Measurements from ENCODE around the gene DTX4. TPM values are rescaled to one million over a fixed set of nuclear protein-coding genes. Genes with fewer than 3 reads are reported as not detected.

The DTX4 gene
- total and polyA plus RNA-seq, 3 donors from 2014 or later, result 4.5 to 10.2 (median 6.1) TPM

DNA sequence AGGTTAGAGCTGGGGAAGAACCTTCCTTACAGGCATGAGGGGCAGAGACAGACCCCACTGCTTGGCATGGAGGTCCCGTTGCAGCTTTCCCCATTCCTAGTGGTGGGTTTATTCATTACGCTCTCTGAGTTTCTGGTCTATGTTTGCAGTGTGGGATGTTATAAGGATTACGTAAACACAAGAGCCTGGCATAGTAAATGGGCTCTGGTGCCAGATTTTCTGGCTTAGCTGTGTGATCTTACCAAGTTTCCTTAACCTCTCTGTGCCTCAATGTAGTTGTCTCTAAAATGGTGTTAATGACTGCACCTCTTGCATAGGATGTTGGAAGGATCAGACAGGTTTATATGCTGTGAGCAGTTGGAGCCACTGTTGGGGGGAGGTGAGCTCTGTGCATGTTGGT lies 15.1 kb downstream of the DTX4 start:
- intact Hi-C loops (cut with DNase I; ENCODE audit: low total_unique reads), result no loop called here
- H3K36me3 ChIP-seq (ENCODE audit: low read depth, missing control alignments), result no peaks in the 10 kb centered on the region
- no peaks in the 10 kb centered on the region for H3K27me3 ChIP-seq
- WGBS, 2 donors, result 96 to 97% methylated on average over 3 of the region's 3 CpGs
- H3K4me1 ChIP-seq, result peaks cover 13% of the 10 kb centered on the region
- H3K27ac ChIP-seq, result no peak overlapping the region
- no peaks in the 10 kb centered on the region for H3K9me3 ChIP-seq
- TF ChIP-seq, protein P1, sequence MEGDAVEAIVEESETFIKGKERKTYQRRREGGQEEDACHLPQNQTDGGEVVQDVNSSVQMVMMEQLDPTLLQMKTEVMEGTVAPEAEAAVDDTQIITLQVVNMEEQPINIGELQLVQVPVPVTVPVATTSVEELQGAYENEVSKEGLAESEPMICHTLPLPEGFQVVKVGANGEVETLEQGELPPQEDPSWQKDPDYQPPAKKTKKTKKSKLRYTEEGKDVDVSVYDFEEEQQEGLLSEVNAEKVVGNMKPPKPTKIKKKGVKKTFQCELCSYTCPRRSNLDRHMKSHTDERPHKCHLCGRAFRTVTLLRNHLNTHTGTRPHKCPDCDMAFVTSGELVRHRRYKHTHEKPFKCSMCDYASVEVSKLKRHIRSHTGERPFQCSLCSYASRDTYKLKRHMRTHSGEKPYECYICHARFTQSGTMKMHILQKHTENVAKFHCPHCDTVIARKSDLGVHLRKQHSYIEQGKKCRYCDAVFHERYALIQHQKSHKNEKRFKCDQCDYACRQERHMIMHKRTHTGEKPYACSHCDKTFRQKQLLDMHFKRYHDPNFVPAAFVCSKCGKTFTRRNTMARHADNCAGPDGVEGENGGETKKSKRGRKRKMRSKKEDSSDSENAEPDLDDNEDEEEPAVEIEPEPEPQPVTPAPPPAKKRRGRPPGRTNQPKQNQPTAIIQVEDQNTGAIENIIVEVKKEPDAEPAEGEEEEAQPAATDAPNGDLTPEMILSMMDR (IDR thresholded peaks at IDR 0.05), result no peak
- TF ChIP-seq POLR2A (IDR thresholded peaks at IDR 0.05), result no peak
- DNase-seq, result no peak
- H3K4me3 ChIP-seq, result no peak overlapping the region

DNA sequence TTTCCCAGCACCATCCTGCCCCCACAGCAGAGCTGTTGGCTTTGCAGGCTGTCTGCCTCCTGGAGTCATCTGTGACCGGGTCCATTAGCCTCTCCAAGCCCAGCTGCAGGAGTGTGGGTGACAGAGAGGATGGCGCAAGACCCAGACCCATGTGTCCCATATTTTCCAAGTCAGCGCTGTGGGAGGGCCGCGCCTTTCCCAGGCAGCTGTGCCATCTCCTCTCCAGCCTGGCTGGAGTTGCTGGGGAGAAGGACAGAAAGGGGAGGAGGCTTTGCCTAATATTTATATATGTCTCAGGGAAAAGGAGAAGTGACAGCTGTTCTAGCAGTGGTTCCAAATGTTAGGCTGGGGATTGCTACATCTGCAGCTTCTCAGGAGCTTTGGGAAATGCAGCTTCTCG lies 15.7 kb downstream of the DTX4 start:
- H3K27me3 ChIP-seq, result no peaks in the 10 kb centered on the region
- no peak for DNase-seq
- no peak overlapping the region for H3K27ac ChIP-seq
- intact Hi-C loops (cut with DNase I; ENCODE audit: low total_unique reads), result no loop called here
- 81 to 88% methylated on average over 6 of the region's 6 CpGs for WGBS, 2 donors
- H3K4me3 ChIP-seq, result no peak overlapping the region
- TF ChIP-seq, protein P1 (IDR thresholded peaks at IDR 0.05), result no peak
- no peak for TF ChIP-seq POLR2A (IDR thresholded peaks at IDR 0.05)
- no peaks in the 10 kb centered on the region for H3K36me3 ChIP-seq (ENCODE audit: low read depth, missing control alignments)
- peaks cover 13% of the 10 kb centered on the region for H3K4me1 ChIP-seq
- no peaks in the 10 kb centered on the region for H3K9me3 ChIP-seq

DNA sequence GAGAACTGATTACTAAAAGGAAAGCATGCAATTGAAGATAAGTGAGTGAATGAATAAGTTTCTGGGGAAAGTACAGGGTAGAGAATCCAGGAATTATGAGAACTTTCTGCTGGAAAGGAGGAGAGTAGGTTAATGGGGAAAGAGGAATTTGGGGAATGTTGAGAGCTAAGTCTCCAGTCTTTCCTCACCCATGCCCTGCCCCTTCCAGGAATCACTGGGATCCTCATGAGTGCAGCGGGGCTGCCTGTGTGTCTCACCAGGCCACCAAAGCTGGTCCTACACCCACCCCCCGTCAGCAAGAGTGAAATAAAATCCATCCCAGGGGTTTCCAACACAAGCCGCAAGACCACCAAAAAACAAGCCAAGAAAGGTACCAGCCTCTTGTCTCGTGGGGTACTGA lies 17.0 kb downstream of the DTX4 start:
- Histone ChIP-seq H3K4me1 (peaks cover 13% of the 10 kb centered on the region), H3K9me3 (no peaks in the 10 kb centered on the region), H3K27me3 (no peaks in the 10 kb centered on the region), H3K36me3 (ENCODE audit: low read depth, missing control alignments) (no peaks in the 10 kb centered on the region), H3K4me3 (no peak overlapping the region), H3K27ac (no peak overlapping the region)
- WGBS, 2 donors, result 91 to 93% methylated on average over 4 of the region's 4 CpGs
- DNase-seq, result no peak
- TF ChIP-seq, protein P1 (IDR thresholded peaks at IDR 0.05), result no peak
- no peak for TF ChIP-seq POLR2A (IDR thresholded peaks at IDR 0.05)
- intact Hi-C loops (cut with DNase I; ENCODE audit: low total_unique reads), result no loop called here

DNA sequence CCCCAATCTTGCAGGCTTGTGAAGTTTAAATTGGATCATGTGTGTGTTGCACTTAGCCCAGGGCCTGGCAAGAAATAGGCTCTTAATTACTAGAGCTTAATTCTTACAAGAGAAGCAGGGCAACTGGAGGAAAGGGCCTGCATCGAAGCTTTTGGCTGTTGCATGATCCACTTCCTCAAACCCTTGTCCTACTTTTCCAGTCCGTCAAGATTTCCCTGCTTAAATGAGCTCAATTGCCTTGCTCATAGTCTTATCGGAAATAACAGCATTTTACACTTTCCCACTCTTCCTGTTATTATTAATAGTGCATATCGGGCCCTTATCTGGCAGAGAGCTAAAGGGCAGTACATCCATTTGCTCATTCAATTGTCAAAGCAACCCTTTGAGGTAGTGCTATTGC lies 18.1 kb downstream of the DTX4 start:
- no peak for TF ChIP-seq POLR2A (IDR thresholded peaks at IDR 0.05)
- TF ChIP-seq, protein P1 (IDR thresholded peaks at IDR 0.05), result no peak
- Histone ChIP-seq H3K4me3 (no peak overlapping the region), H3K4me1 (peaks cover 10% of the 10 kb centered on the region), H3K36me3 (ENCODE audit: low read depth, missing control alignments) (no peaks in the 10 kb centered on the region), H3K27me3 (no peaks in the 10 kb centered on the region), H3K9me3 (no peaks in the 10 kb centered on the region), H3K27ac (no peak overlapping the region)
- no peak for DNase-seq
- intact Hi-C loops (cut with DNase I; ENCODE audit: low total_unique reads), result no loop called here
- 69 to 71% methylated on average over 4 of the region's 4 CpGs for WGBS, 2 donors

DNA sequence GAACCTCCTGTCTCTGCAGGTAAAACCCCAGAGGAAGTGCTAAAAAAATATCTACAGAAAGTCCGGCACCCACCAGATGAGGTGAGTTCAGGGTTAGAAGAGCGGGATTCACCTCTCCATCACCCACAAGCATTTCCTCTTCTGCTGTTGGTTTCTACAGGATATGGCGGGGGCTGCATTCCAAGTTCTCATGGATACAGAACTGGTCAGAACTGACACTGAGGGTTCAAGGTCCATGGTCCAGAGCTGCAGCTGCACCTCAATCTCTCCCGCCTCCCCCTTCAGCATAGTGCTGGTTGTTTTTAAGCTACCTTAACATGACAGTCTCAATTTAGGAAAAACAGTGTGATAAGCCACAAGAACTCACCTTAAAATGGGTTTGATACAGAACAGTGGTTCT lies 19.2 kb downstream of the DTX4 start:
- intact Hi-C loops (cut with DNase I; ENCODE audit: low total_unique reads), result no loop called here
- no peaks in the 10 kb centered on the region for H3K9me3 ChIP-seq
- WGBS, 2 donors, result 79 to 90% methylated on average over 4 of the region's 4 CpGs
- no peaks in the 10 kb centered on the region for H3K36me3 ChIP-seq (ENCODE audit: low read depth, missing control alignments)
- no peak for DNase-seq
- H3K27ac ChIP-seq, result no peak overlapping the region
- TF ChIP-seq, protein P1 (IDR thresholded peaks at IDR 0.05), result no peak
- TF ChIP-seq POLR2A (IDR thresholded peaks at IDR 0.05), result no peak
- H3K27me3 ChIP-seq, result no peaks in the 10 kb centered on the region
- H3K4me3 ChIP-seq, result no peak overlapping the region
- peaks cover 2% of the 10 kb centered on the region for H3K4me1 ChIP-seq

Measured in testis (tissue), 3 donors.